MM.1S (cell line): ENCODE data around the gene ZFP37.
"Not testable (repeated sequence)": the region's sequence is repeated elsewhere in the genome, so short reads cannot be mapped to it uniquely, and the experiment has no call there.

Experiments used
- CTCF ChIP-seq: fragments of 300-600 bp; sonication (generic); IDR thresholded peaks from 2 replicates; pipeline ENCODE4 v1.5.1; 2016; ENCODE audit warnings: antibody characterized with exemption, low read length, mixed read lengths
- EZH2 ChIP-seq: fragments of 300-600 bp; sonication (generic); optimal IDR thresholded peaks from 2 replicates; pipeline ENCODE3; 2017; ENCODE audit warnings: low read depth, mild to moderate bottlenecking, antibody characterized with exemption, low read length, mixed read lengths
- EZH2phosphoT487 ChIP-seq: fragments of 300-600 bp; sonication (generic); IDR thresholded peaks from 2 replicates; pipeline ENCODE4 v1.6.1; 2018; ENCODE audit warnings: antibody characterized with exemption, low read length

DNA sequence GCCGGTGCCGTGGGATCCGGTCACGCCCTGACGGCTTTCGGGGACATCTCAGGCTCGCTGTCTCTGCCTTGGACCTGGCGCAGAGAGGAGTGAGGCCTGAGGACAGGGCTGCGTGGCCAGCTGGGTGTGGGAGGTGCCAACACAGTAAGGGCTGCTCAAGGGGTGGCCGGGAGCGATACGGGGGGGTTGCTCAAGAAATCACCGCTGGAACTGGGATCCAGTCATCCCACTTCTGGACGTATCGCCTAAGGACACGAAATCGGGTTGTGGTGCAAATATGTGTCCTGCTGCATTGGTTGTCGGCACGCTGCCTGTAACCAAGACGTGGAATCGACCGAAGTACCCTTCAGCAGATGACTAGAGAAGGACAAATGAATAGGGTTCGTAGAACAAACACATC is 33.4 kb upstream of the ZFP37 start:
- not testable (repeated sequence) for TF ChIP-seq CTCF, EZH2, EZH2phosphoT487
